Pancreas (tissue), 10 donors: ENCODE data around the gene DNAH8. TPM values are rescaled to one million over a fixed set of nuclear protein-coding genes. Genes with fewer than 3 reads are reported as not detected.

Source experiments
- ATAC-seq, 4 donors: fragments of 200-7000 bp; cut with Tn5 transposase; one replicate each; pipeline versions ENCODE4 v1.8.0 to v1.9.1; 2020; ENCODE audit warnings: mild to moderate bottlenecking in 4 of 4, moderate library complexity in 4 of 4
- DNase-seq, 6 donors: peaks; one replicate each; pipeline ENCODE4 v3.0.0-alpha.2; 2020
- FAIRE-seq: peaks from 2 replicates; lab custom pipeline; 2012; peaks lifted over from hg19 to GRCh38; lab: Jason Lieb, UNC
- H3K27ac ChIP-seq, 4 donors: fragments of 200-600 bp; sonication (generic); 1 replicate in 3 of 4; 2 replicates in 1 of 4; pipeline versions ENCODE4 v1.5.0 to v1.8.0; 2020
- H3K27me3 ChIP-seq, 4 donors: fragments of 200-600 bp; one replicate each; pipeline ENCODE4 v1.8.0; 2021
- H3K36me3 ChIP-seq, 3 donors: fragments of 200-600 bp; sonication (generic) in 1 of 3; one replicate each; pipeline versions ENCODE4 v1.5.0 to v1.8.0; 2020 to 2021
- H3K4me1 ChIP-seq, 3 donors: fragments of 200-600 bp; one replicate each; pipeline ENCODE4 v1.8.0; 2021
- H3K4me3 ChIP-seq, 4 donors: fragments of 200-600 bp; sonication (generic) in 2 of 4; one replicate each; pipeline versions ENCODE4 v1.5.0 to v1.8.0; 2020 to 2021
- H3K9me3 ChIP-seq, 4 donors: fragments of 200-600 bp; one replicate each; pipeline ENCODE4 v1.8.0; 2021
- WGBS, 2 donors: extraction: QIAGEN DNeasy Blood & Tissue Kit; methylation state at CpG; one replicate each; pipeline ENCODE4 v1.1.7; 2013; 5-methylcytosine and 5-hydroxymethylcytosine counted together
- intact Hi-C, 3 donors: fragments of 100-400 bp; cut with DNase I; formaldehyde crosslinking; loops; one replicate each; pipeline versions ENCODE4 v1.11.1 to v1.14.2; 2022
- polyA plus RNA-seq, 2 donors: library from polyadenylated mRNA; stranded (reverse); fragments of 200-250 nt; gene quantifications; one replicate each; pipeline ENCODE4 v1.2.3, GENCODE V29; 2013
- total RNA-seq, 6 donors: library from RNA; stranded (reverse); fragmentation: NEBNext Ultra II Directional in 4 of 6; extraction: Animal tissue kit (Norgen Biotek cat#: 25700) in 4 of 6; gene quantifications; one replicate each; pipeline versions ENCODE4 v1.2.1 to v1.2.4, GENCODE V29; 2021 to 2023
- TF ChIP-seq, protein P1 (sequence below), 4 donors: fragments of 200-600 bp; sonication (generic) in 3 of 4; IDR thresholded peaks; one replicate each; pipeline versions ENCODE4 v1.5.0 to v1.8.0; 2021; ENCODE audit warnings: antibody characterized with exemption in 4 of 4
- donor health status: healthy with polysubstance abuse.
- donor health status: DM: no; HTN: no; CAD: no; lungs with moderate emphysema.
- donor health status: DM: no; HTN: no; CAD: no.
- donor health status: control.
- donor health status: control.
- donor health status: Bipolar disorder and iron deficiency.
- donor health status: DM: yes; HTN: yes; CAD: no.
- donor health status: DM: no; HTN: no; CAD: no.
- donor health status: DM: no; HTN: no; CAD: no.
- donor health status: DM: yes; HTN: yes; CAD: no.

Gene DNAH8
- total and polyA plus RNA-seq, 8 donors: not detected

DNA sequence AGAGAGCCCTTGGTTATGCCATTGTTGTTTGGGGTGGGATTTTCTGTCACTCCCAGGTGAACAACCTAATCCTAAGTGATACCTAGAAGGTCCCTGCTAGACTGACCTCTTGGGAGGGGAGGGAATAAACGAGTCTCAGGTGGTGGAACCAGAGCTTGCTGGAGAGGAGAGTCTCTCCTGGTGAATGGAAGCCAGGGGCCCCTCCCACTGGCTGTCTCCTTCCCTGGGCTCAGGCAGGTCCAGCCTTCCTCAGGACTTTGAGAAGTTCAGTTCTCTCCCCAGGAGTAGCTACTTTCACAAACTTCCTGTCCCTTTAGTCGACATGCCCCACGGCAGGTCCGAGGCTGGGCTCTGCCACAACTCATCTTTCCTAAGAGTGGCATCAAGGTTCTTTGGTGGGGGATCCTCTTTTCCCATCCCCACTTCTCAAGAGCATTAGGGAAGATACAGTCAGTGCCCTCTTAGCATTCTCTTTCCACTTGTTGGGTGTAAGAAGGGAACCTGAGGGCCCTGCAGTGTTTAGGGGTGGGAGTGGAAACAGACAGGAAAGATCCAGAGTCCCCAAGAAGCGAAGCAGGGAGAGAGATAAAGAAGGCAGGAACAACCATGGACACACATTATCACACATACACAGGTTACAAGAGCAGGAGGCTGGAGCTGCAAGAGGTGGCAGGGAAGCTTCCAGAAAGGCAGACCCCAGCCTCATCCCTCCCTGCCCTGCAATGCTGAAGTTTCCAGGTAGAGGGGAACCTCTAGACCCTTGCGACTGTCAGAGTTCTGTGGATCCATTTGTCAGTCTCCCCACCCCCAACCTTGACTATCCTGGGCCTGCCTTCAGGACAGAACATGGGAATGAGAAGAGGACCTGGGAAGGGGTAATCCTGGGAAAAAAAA lies 332.6 kb downstream of the DNAH8 start:
- no peaks in the 10 kb centered on the region for H3K27me3 ChIP-seq
- 69 to 73% methylated on average over 6 of the region's 6 CpGs for WGBS, 2 donors

DNA sequence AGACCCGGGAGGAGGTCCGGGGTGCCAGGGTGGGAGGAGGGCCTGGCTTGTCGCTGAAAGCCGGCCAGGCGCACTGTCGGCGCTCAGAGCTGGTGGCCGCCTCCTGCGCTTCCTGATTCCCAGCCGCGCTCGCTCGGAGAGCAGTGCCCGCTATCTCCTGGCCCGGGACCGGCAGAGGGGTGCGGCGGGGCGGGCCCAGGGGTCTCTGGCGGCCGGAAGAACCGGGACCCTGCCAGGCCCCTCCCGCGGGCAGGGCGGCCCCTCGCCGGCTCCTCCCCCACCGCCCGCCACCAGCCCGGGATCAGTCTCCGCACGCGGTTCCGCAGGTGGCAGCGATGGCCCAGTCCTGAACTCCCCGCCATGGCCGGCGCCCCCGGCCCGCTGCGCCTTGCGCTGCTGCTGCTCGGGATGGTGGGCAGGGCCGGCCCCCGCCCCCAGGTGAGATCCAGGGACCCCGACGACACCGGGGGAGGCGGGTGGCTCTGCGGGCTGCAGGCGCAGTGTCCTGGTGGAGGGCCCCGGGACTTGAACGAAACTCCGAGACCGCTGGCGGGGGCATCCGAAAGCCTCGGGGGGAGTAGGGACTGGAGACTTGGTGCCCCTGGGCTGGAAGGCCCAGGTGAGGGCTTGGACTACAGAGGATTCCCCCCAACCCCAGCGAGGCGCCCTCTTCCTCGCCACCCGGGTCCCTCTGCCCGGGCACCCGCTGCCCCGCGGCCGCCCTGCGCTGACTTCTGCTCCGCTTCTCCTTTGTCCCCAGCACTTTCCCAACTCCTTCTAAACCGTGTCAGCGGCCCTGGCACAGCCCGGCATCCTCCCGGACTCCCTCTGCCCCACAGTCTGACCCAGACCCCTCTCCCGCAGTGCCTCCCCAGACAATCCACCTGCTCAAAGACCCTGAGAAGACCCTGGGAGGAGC lies 333.6 kb downstream of the DNAH8 start, which contains the start of gene GLP1R:
TSS of gene GLP1R (plus strand) at position 301 of the 919 bp plus-strand sequence. CDS start at position 361, 60 bp downstream.
- DNase-seq (peak; percentile 43 to 85 (median 65)), FAIRE-seq (no peak), ATAC-seq (peak; percentile 83 to 88 (median 84))
- H3K36me3 ChIP-seq: no peaks in the 10 kb centered on the region
- peak within 1 kb of the TSS; percentile 44 to 76 (median 51) for H3K4me3 ChIP-seq
- no peaks in the 10 kb centered on the region for H3K27me3 ChIP-seq
- H3K27ac ChIP-seq: peak within 1 kb of the TSS; percentile 2 to 74 (median 43)
- H3K9me3 ChIP-seq: no peaks in the 10 kb centered on the region
- 2% methylated on average over 41 to 74 of the region's 74 CpGs for WGBS, 2 donors
- intact Hi-C loops: no loop called here
- TF ChIP-seq, protein P1, sequence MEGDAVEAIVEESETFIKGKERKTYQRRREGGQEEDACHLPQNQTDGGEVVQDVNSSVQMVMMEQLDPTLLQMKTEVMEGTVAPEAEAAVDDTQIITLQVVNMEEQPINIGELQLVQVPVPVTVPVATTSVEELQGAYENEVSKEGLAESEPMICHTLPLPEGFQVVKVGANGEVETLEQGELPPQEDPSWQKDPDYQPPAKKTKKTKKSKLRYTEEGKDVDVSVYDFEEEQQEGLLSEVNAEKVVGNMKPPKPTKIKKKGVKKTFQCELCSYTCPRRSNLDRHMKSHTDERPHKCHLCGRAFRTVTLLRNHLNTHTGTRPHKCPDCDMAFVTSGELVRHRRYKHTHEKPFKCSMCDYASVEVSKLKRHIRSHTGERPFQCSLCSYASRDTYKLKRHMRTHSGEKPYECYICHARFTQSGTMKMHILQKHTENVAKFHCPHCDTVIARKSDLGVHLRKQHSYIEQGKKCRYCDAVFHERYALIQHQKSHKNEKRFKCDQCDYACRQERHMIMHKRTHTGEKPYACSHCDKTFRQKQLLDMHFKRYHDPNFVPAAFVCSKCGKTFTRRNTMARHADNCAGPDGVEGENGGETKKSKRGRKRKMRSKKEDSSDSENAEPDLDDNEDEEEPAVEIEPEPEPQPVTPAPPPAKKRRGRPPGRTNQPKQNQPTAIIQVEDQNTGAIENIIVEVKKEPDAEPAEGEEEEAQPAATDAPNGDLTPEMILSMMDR (IDR thresholded peaks at IDR 0.05): no peak
- H3K4me1 ChIP-seq: peaks cover 0 to 11% (median 0%) of the 10 kb centered on the region in 3 donors

More for the DNA sequence above, 332.6 kb downstream of the DNAH8 start:
- TF ChIP-seq, protein P1 (IDR thresholded peaks at IDR 0.05): no peak
- intact Hi-C loops: no loop called here
- no peak for FAIRE-seq
- Histone ChIP-seq H3K27ac (peak overlapping the region in 2 of 4 donors; percentile 28 to 74), H3K9me3 (no peaks in the 10 kb centered on the region), H3K4me3 (peak overlapping the region in 2 of 4 donors; percentile 44 to 76), H3K4me1 (peaks cover 0 to 6% (median 0%) of the 10 kb centered on the region in 3 donors), H3K36me3 (no peaks in the 10 kb centered on the region)
- no peak for DNase-seq
- no peak for ATAC-seq

DNA sequence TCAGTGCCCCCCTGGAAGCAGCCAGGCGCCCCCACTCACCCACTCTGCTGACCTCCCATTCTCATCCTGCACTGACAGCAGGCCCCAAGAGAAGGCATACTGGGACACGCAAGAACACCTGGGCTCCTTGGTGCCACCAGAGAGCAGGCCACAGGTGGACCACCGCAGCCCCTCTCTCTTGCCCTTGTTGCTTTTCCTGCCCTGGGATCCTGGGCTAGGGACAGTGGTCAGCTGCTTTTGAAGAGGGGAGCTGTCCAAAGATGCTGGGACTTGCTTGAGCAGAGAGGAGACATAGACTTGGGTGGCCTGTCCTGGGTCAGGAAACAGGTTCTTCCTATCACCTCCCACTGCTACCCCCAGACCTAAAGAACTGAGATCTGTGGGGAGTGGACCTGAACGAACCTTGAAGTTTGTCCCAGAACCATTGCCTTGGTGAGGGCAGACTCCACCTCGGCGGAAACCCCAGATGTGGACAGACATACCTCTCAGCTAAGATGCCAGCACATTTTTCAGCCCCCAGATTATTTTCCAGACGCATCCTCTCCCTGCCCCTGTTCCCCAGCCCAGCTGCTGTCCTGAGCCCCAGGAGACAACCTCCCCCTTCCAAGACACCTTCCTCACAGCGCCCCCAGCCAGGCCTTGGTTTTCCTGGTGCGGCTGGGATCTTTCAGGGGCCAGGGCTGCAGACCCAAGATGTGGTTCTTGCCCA lies 334.6 kb downstream of the DNAH8 start:
- H3K27ac ChIP-seq: peak overlapping the region in 2 of 4 donors; percentile 58 to 74
- peaks cover 0 to 11% (median 0%) of the 10 kb centered on the region in 3 donors for H3K4me1 ChIP-seq
- WGBS, 2 donors: 45 to 46% methylated on average over 9 of the region's 9 CpGs
- no peaks in the 10 kb centered on the region for H3K27me3 ChIP-seq
- DNase-seq: no peak
- TF ChIP-seq, protein P1 (IDR thresholded peaks at IDR 0.05): no peak
- intact Hi-C loops: no loop called here
- FAIRE-seq: no peak
- peak overlapping the region; percentile 7 to 76 (median 46) for H3K4me3 ChIP-seq
- peak in 3 of 4 donors; percentile 0 to 13 (median 7) for ATAC-seq
- no peaks in the 10 kb centered on the region for H3K9me3 ChIP-seq
- no peaks in the 10 kb centered on the region for H3K36me3 ChIP-seq

DNA sequence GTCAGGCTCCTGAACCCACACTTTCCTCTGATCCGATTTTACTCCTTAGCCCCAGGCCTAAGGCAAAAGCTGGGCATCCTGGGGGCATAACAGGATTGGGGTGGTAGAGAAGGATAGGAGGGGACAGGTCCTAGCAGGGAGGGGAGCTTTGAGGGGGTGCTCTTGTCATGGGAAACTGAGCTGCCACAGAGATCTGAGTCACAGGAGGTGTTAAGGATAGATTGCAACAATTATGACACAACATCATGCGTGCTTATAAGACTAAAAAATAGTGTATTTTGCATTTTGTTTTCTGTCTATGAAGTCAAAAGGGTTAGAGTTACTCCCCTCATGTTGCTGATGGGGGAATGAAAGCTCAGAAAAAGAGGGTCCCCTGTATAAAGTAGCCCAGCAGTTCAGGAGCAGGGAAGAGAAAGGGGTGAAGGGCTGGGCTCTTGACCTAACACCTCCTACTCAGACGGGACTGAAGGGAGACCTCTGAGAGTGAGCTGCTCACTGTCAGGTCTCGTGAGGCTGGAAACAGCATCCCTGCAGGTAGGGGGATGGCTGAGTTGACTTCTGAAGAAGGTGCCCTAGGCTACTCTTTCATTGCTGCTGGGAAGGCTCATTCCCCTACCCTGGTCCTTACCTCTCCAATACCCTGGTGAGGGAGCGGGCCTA lies 335.5 kb downstream of the DNAH8 start:
- 69 to 72% methylated on average over 5 of the region's 5 CpGs for WGBS, 2 donors
- peaks cover 0 to 11% (median 6%) of the 10 kb centered on the region in 3 donors for H3K4me1 ChIP-seq
- H3K9me3 ChIP-seq: no peaks in the 10 kb centered on the region
- H3K36me3 ChIP-seq: no peaks in the 10 kb centered on the region
- ATAC-seq (no peak), DNase-seq (no peak), FAIRE-seq (no peak)
- TF ChIP-seq, protein P1 (IDR thresholded peaks at IDR 0.05): no peak
- intact Hi-C loops: no loop called here
- H3K4me3 ChIP-seq: no peak overlapping the region
- no peaks in the 10 kb centered on the region for H3K27me3 ChIP-seq
- H3K27ac ChIP-seq: no peak overlapping the region
